Glutamatergic neuron (in vitro differentiated cells): ENCODE results near the gene KRT27. TPM values are rescaled to one million over a fixed set of nuclear protein-coding genes. Genes with fewer than 3 reads are reported as not detected.

ENCODE experiments used
- DNase-seq: peaks from one replicate; pipeline ENCODE4 v3.0.0; 2022
- H3K27ac Mint-ChIP-seq: one replicate; pipeline ENCODE4 v1.8.0; 2020; ENCODE audit warnings: mild to moderate bottlenecking, mixed read lengths, inconsistent platforms; ENCODE audit not compliant: unreplicated experiment
- H3K27me3 Mint-ChIP-seq: one replicate; pipeline ENCODE4 v1.8.0; 2020; ENCODE audit warnings: mild to moderate bottlenecking, moderate library complexity, mixed read lengths, inconsistent platforms; ENCODE audit not compliant: unreplicated experiment
- H3K36me3 Mint-ChIP-seq: one replicate; pipeline ENCODE4 v1.8.0; 2020; ENCODE audit warnings: mild to moderate bottlenecking, mixed read lengths, inconsistent platforms; ENCODE audit not compliant: unreplicated experiment
- H3K4me1 Mint-ChIP-seq: one replicate; pipeline ENCODE4 v1.8.0; 2020; ENCODE audit warnings: mild to moderate bottlenecking, low read depth, mixed read lengths, inconsistent platforms; ENCODE audit not compliant: unreplicated experiment
- H3K4me3 Mint-ChIP-seq: one replicate; pipeline ENCODE4 v1.8.0; 2020; ENCODE audit warnings: mild to moderate bottlenecking, mixed read lengths, inconsistent platforms; ENCODE audit not compliant: unreplicated experiment
- H3K9me3 Mint-ChIP-seq: one replicate; pipeline ENCODE4 v1.8.0; 2020; ENCODE audit warnings: mild to moderate bottlenecking, moderate library complexity, mixed read lengths, inconsistent platforms; ENCODE audit not compliant: unreplicated experiment
- CTCF ChIP-seq: fragments of 200-600 bp; sonication (generic); IDR thresholded peaks from one replicate; pipeline ENCODE4 v1.5.0; 2021; ENCODE audit not compliant: partially characterized antibody, unreplicated experiment
- total RNA-seq: library from RNA; stranded (reverse); fragmentation: NEBNext Ultra II Directional; extraction: Animal tissue kit (Norgen Biotek cat#: 25700); gene quantifications from one replicate; pipeline ENCODE4 v1.2.1, GENCODE V29; 2021; ENCODE audit not compliant: unreplicated experiment

Gene KRT27
- total RNA-seq, 1 donor from 2014 or later, result not detected

- no peak overlapping the region for H3K4me3 Mint-ChIP-seq
- peaks cover 4% of the 10 kb centered on the region for H3K36me3 Mint-ChIP-seq
- peaks cover 2% of the 10 kb centered on the region for H3K4me1 Mint-ChIP-seq
- H3K27me3 Mint-ChIP-seq, result peaks cover 2% of the 10 kb centered on the region
- no peak overlapping the region for H3K27ac Mint-ChIP-seq
- TF ChIP-seq CTCF, result no peak
- DNase-seq, result no peak
- H3K9me3 Mint-ChIP-seq, result no peaks in the 10 kb centered on the region
Measured at GRCh38 chr17:40801157-40801556, 18.8 kb upstream of the KRT27 start.

GRCh38 chr17:40800381-40800780 lies 18.0 kb upstream of the KRT27 start:
- Mint-ChIP-seq H3K27ac (no peak overlapping the region), H3K4me1 (peaks cover 4% of the 10 kb centered on the region)

GRCh38 chr17:40799859-40800258 lies 17.5 kb upstream of the KRT27 start, which contains the start of gene KRT28:
Gene KRT28 (minus strand): TSS chr17:40799959. CDS start chr17:40799893, 66 bp downstream.
- Mint-ChIP-seq H3K4me1 (peaks cover 4% of the 10 kb centered on the region), H3K4me3 (no peak within 1 kb of the TSS), H3K36me3 (no peaks in the 10 kb centered on the region), H3K27ac (no peak within 1 kb of the TSS), H3K9me3 (no peaks in the 10 kb centered on the region), H3K27me3 (peaks cover 2% of the 10 kb centered on the region)
- DNase-seq, result no peak
- no peak for TF ChIP-seq CTCF

More at GRCh38 chr17:40800381-40800780, 18.0 kb upstream of the KRT27 start:
- DNase-seq, result no peak
- Mint-ChIP-seq H3K27me3 (peaks cover 2% of the 10 kb centered on the region), H3K4me3 (no peak overlapping the region), H3K36me3 (peaks cover 4% of the 10 kb centered on the region), H3K9me3 (no peaks in the 10 kb centered on the region)
- TF ChIP-seq CTCF, result no peak

- no peak overlapping the region for H3K4me3 Mint-ChIP-seq
- H3K4me1 Mint-ChIP-seq, result peaks cover 7% of the 10 kb centered on the region
- TF ChIP-seq CTCF, result no peak
- H3K9me3 Mint-ChIP-seq, result no peaks in the 10 kb centered on the region
- no peaks in the 10 kb centered on the region for H3K36me3 Mint-ChIP-seq
- no peaks in the 10 kb centered on the region for H3K27me3 Mint-ChIP-seq
- DNase-seq, result no peak
- no peak overlapping the region for H3K27ac Mint-ChIP-seq
Measured at GRCh38 chr17:40796846-40797245, 14.5 kb upstream of the KRT27 start.

- DNase-seq, result no peak
- no peaks in the 10 kb centered on the region for H3K9me3 Mint-ChIP-seq
- H3K4me3 Mint-ChIP-seq, result no peak overlapping the region
- no peak overlapping the region for H3K27ac Mint-ChIP-seq
- TF ChIP-seq CTCF, result no peak
- H3K36me3 Mint-ChIP-seq, result no peaks in the 10 kb centered on the region
- H3K4me1 Mint-ChIP-seq, result peaks cover 7% of the 10 kb centered on the region
- H3K27me3 Mint-ChIP-seq, result no peaks in the 10 kb centered on the region
Measured at GRCh38 chr17:40795019-40795667, 12.8 kb upstream of the KRT27 start.
